Measurements from ENCODE around the gene TLR10. TPM values are rescaled to one million over a fixed set of nuclear protein-coding genes. Genes with fewer than 3 reads are reported as not detected.
A peak's percentile ranks its signal among the peaks of the same experiment; 100 is the strongest.

Gene TLR10
- total RNA-seq, 1 experiment from 2014 or later, result not detected

DNA sequence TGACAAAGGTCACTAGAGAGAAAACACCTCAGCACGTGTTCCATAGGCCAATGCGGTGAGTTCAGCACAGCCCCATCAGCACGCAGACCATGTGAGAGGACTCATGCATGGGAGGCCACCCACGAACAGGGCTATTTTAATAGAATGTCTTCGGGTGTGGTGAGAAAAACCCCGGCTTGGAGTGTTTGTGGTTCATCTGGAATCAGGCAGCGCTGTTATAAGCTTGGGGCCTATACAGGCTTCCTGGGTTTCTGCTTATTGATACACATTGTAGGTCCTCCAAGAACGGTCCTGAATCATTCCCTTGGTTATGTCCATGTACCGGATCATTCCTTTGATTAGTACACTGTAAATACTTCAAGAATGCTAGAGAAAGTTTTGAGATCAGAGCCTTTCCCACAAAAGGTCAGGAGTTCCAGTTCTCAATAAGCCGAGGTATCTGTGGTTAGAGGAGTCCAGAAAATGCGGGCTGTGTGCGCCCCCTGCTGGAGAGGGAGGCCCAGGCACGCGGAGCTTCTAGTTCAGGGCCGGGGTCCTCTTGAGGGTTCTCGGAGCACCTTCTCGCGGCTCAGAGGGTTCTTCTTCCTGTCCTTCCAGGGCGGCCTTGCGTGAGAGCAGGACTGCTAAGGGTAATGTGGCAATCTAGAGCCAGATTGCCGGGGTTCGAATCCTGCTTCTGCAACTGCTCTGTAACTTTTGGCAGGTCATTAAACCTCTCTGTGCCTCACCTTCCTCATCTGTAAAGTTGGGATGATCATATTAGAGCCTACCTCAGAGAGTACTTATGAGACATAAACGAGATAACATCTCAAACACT is 51.8 kb downstream of the TLR10 start:
- DNase-seq (ENCODE audit: low read depth), result peak; percentile 83

- DNase-seq (ENCODE audit: low read depth), result no peak
These were observed 52.3 kb downstream of the TLR10 start for GRCh38 chr4:38730493-38730829.

- no peak for DNase-seq (ENCODE audit: low read depth)
These were observed 54.1 kb downstream of the TLR10 start for GRCh38 chr4:38728631-38729141.

DNA sequence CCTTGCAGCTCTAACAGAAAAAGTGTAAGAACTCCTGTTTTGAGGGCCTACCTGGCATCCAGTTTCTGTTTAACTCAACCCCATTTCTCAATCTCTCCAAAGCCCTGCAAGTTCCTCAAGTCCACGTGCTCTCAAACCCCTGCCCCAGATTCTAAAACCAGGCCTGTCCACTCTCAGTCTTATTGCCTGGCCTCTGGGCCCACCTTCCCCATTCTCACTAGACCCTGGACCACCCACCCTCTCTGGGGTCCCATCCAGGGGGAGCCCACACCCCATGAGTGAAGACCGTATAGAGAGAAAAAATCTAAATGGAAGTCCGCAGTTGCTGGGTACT is 58.3 kb downstream of the TLR10 start:
- DNase-seq (ENCODE audit: low read depth), result no peak

GRCh38 chr4:38723726-38724474 is 58.9 kb downstream of the TLR10 start:
- DNase-seq (ENCODE audit: low read depth), result peak; percentile 35

- DNase-seq (ENCODE audit: low read depth), result no peak
These were observed 59.7 kb downstream of the TLR10 start for GRCh38 chr4:38723114-38723513.

Other genes with a start within 250 kb of the TLR10 start
- 5.7 and 11.4 TPM in 2 replicates for gene KLF3, start 118.8 kb downstream of the TLR10 start, total RNA-seq (2014; rRNA removed; shearing (Covaris generic))
- 3.2 and 5.5 TPM in 2 replicates for gene TLR1, start 21.8 kb upstream of the TLR10 start, total RNA-seq (2014; rRNA removed; shearing (Covaris generic))
- gene TLR6, start 73.8 kb upstream of the TLR10 start, total RNA-seq (2014; rRNA removed; shearing (Covaris generic)), result 2.3 and 2.8 TPM in 2 replicates
- 98.0 and 156 TPM in 2 replicates for gene FAM114A1, start 84.8 kb upstream of the TLR10 start, total RNA-seq (2014; rRNA removed; shearing (Covaris generic))
- 0.37 and 3.9 TPM in 2 replicates for gene TMEM156, start 249.4 kb upstream of the TLR10 start, total RNA-seq (2014; rRNA removed; shearing (Covaris generic))